GM18511 (cell line): Measurements from ENCODE around the gene DDRGK1.
A peak's percentile ranks its signal among the peaks of the same experiment; 100 is the strongest.

Experiments
- ATAC-seq: cut with Tn5 transposase; IDR thresholded peaks from one replicate; pipeline ENCODE4 v1.9.1; 2021; ENCODE audit warnings: mild to moderate bottlenecking, moderate library complexity; ENCODE audit not compliant: unreplicated experiment

The DDRGK1 gene

GRCh38 chr20:3204124-3204794 is at the start of gene DDRGK1:
DDRGK1 (minus strand) TSS chr20:3204682; CDS start chr20:3204627, 55 bp downstream.
- ATAC-seq, result peak; percentile 83

DNA sequence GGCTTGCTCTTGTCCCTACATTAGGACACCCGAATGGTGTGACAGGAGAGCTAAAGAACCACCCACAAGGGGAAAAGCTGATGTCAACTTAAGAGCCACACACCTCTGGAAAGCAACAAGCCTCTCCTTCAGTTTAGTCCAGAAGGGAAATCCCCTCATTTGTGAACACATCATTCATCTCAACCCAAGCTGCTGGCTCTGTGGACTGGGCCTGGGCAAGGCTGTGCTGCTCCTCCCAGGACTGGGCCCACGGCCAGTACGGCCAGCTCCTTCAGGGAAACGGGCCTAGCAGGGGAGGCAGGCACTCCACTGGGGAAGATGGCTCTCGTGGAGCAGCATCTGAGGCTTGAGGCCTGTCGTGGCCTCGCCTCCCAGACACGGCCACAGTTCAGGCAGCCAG is 47.3 kb upstream of the DDRGK1 start:
- no peak for ATAC-seq

DNA sequence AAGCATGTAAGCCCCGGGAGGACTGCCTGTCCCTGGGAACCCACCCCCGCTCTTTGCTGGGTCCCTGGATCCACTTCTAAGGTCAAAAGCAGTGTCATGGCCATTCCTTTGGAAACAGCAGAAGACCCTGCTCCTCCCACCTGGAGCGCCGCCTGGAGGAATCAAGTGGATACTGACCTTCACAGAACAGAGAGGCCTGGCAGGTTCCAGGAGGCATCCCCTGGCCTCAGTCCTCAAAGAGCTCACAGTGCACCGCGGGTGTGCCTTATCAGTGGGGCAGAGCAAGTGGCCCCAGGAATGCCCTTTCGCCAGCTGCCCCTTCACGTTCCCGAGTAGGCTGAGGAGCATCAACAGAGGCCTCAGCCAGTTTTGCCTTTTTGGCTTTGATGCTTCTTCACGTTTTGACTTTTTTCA is 45.6 kb upstream of the DDRGK1 start:
- no peak for ATAC-seq

- no peak for ATAC-seq
Observed at GRCh38 chr20:3248993-3249347, 44.5 kb upstream of the DDRGK1 start.

- no peak for ATAC-seq
Observed at GRCh38 chr20:3248167-3248992, 43.9 kb upstream of the DDRGK1 start.

GRCh38 chr20:3247638-3248037 is 43.2 kb upstream of the DDRGK1 start:
- no peak for ATAC-seq

GRCh38 chr20:3246682-3247081 is 42.2 kb upstream of the DDRGK1 start:
- no peak for ATAC-seq

- ATAC-seq, result no peak
Observed at GRCh38 chr20:3245711-3246110, 41.2 kb upstream of the DDRGK1 start.

GRCh38 chr20:3245156-3245555 is 40.7 kb upstream of the DDRGK1 start:
- no peak for ATAC-seq

- ATAC-seq, result no peak
Observed at GRCh38 chr20:3244613-3245012, 40.1 kb upstream of the DDRGK1 start.

DNA sequence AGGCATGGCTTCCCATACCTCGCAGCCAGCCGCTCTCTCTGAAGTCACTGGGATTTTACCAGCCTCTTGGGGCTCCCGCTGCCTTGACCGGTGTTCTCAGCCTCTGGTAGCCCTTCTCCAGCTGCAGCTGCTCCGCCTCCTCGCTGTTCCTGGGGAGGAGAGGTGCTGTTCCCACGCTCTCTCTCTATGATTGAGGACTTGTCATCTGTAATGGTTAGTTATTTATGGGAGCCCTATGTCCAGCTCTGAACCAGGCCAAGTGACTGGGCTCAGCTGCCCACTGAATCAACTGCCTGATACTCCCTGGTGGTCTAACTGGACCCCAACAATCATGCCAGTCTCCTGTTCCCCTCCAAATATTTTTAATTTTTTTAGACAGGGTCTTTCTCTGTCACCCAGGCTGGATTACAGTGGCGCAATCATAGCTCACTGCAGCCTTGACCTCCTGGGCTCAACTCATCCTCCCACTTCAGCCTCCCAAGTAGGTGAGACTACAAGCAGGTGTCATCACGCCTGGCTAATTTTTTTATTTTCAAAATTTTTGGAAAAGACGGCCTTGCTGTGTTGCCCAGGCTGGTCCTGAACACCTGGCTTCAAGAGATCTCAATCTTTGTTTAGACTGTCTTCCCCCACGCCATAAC is 39.4 kb upstream of the DDRGK1 start:
- ATAC-seq, result no peak

DNA sequence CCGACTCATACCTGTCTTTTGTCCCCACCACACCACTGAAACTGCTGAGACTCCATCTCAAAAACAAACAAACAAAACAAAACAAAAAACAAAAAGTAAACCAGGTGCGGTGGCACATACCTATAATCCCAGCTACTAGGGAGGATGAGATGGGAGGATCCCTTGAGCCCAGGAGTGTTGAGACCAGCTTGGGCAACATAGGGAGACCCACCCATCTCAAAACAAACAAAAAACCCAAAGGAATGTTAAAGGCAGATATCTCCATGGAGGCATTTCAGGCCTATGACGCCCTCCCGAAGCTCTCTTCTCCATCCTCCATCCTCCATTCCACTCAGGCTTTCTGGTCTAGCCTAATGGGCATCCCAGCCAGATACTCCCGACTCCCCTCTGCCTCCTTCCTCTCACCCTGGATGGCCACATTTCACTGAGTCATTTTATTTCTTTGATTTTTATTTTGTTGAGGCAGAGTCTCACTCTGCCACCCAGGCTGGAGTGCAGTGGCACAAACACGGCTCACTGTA is 37.8 kb upstream of the DDRGK1 start:
- ATAC-seq, result no peak

GRCh38 chr20:3240776-3241363 is 36.4 kb upstream of the DDRGK1 start:
- no peak for ATAC-seq

DNA sequence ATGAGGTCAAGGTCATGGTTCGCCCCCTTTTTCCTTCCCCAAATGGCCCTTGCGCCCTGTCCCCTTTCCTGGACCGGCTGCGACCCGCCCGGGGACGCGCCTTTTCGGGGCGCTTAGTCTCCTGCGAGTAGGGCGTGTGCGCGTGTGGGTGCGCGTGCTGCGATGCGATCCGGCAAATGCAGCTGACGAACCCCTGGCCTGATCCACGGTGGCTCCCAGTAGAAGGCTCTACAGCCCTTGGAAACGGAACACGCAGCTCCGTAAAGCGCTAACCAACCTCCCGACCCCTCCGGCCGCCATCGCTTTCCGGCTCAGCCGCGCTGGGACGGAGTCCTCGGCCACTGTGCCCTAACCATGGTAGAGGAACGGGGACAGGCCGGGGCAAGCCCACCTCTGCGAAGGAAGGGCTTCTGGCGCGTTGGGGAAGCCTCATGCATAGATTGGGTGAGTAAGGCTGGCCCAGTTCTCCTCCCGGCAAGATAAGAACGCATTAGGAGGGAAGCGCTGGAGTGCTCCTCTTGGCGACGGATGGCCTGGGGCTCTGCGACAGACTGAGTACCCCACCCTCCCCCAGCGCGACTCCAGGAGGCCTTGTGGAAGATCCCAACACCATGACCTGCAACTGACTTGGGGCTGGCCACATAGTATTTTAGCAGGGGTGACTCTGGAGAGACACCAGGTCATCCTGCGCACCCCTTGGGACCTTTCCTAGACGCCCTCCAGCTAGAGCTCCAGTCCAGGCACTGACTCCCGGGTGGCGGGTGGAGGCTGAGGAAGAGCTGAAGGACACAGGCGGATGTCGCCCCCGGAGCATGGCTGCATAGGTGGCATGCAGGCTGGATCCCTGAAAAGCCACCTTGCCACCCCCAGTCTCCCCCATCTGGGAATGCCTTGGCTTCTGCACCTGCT is 35.6 kb upstream of the DDRGK1 start:
- no peak for ATAC-seq

- no peak for ATAC-seq
Observed at GRCh38 chr20:3239026-3239866, 34.8 kb upstream of the DDRGK1 start, which contains the start of gene SLC4A11. SLC4A11 (minus strand) TSS chr20:3239190; CDS start chr20:3239137, 53 bp downstream.

GRCh38 chr20:3238616-3239025 is 34.1 kb upstream of the DDRGK1 start:
- ATAC-seq, result no peak

GRCh38 chr20:3237958-3238615 is 33.6 kb upstream of the DDRGK1 start:
- no peak for ATAC-seq

DNA sequence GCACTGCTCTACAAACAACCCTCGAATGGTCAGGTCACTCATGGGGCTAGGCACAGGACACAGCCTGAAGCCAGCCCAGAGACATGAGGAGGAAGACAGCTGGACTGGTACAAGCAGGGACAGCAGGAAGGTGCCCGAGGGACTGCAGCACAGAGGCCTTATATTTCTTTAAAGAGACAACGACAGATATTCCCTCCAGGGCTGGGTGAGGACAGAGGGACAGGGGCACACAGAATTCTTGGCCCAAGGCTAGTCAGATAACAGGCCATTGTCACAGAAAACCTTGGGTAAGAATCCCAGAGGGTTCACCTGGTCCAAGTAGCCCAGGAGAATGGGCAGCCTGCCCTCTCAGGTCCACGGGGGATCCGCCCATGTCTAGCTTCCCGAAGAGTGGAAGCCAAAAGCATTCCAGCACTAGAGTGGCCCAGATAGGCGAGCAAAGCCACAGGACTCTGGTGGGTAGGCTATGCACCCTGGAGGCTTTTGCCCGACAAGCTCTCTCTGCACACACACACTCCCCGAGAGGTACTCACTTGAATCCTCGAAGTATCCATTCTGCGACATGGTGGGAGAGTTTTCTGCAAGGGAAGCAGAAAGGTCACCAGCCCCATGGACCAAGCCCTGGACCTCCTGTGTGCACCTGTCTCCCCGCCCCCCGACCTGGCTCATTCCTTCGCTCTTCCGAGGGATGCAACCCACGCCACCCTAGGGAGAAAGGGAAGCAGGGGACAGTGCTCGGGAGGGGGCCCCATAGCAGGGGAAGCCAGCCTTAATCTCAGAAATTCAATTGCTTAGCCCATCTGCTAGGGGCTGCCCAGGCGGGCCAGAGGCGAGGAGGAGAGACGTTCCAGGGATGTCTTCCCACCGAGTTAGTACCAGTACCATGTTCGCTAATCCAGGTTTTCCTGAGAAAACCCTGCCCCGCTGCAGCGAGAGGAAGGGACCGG is 32.8 kb upstream of the DDRGK1 start:
- no peak for ATAC-seq
